Stimulated activated CD4-positive, alpha-beta T cell treated with anti-CD3 and anti-CD28 coated beads, Interleukin-12 subunit alpha, Interleukin-12 subunit beta, amount 100 ng/mL, for 48 hours (primary cell): ENCODE measurements around the gene CCDC200.
"Not testable (repeated sequence)": the region's sequence is repeated elsewhere in the genome, so short reads cannot be mapped to it uniquely, and the experiment has no call there.

Experiments
- DNase-seq, 3 donors: peaks; one replicate each; pipeline ENCODE4 v3.0.0-alpha.2; 2020; ENCODE audit warnings: low read depth in 2 of 3, low spot score in 1 of 3

Gene CCDC200

DNA sequence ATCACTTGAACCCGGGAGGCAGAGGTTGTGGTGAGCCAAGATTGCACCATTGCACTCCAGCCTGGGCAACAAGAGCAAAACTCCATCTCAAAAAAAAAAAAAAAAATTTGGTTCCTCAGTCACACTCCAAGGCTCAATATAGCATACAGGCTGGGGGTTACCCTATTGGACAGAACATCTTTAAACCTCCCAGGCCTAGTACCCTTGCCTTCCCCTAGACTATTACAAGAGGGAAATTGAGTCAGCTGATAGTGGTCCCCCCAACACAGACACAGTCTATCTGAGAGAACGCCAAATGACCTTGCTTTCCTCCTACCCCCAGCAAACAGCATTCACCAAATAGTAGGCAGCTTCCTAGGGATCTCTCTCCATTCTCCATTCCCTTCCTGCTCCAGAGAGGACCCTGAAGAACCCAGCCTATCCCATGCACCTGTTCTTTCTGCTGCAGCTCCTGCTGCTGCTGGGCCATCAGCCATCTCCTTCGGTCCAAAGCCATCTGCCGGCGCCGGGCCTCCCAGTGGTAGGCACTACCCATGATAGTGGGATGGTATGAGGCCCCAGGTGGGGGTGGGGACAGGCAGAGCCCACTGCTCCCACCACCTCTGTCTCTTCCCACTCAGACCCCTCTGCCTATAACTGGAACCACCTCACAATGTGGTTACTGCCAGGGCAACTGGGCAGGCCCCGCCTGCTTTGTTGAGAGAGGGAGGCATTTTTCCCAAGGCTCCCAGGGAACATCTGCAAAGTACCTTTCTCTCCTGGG lies at the start of gene CCDC200:
TSS of gene CCDC200 (minus strand) at position 604 of the 763 bp plus-strand sequence. CDS start at position 535, 69 bp downstream.
- not testable (repeated sequence) for DNase-seq

DNA sequence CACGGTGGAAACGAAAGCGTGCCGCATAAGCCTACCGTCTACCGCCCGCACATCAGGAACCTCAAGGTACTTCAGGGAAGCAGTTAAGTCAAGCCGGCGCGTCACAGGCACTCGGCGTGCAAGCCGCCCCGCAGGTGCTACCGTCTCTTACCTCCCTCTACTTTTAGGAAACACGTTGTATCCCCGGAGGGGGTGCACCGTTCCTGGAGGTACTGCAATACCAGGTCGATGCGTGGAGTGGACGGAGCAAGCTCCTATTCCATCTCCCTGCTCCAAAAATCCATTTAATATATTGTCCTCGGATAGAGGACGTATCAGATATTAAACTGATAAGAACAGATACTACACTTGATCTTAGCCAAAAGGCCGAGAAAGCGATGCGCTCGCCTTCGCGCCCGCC lies 44.5 kb upstream of the CCDC200 start:
- not testable (repeated sequence) for DNase-seq

DNA sequence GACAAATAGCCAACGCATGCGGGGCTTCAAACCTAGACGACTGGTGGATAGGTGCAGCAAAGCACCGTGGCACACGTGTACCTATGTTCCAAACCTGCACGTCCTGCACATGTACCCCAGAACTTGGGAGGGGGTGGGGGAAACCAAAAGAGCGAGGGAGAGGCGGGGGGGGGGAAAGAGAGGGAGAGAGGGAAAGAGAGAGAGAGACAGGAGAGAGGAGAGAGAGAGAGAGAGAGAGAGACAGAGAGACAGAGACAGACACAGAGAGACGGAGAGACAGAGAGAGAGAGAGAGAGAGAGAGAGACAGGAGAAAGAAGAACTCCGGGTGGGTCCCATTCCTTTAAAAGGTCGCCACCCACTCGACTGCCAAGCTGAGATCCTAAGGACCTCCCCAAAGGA lies 44.1 kb upstream of the CCDC200 start:
- not testable (repeated sequence) for DNase-seq

DNA sequence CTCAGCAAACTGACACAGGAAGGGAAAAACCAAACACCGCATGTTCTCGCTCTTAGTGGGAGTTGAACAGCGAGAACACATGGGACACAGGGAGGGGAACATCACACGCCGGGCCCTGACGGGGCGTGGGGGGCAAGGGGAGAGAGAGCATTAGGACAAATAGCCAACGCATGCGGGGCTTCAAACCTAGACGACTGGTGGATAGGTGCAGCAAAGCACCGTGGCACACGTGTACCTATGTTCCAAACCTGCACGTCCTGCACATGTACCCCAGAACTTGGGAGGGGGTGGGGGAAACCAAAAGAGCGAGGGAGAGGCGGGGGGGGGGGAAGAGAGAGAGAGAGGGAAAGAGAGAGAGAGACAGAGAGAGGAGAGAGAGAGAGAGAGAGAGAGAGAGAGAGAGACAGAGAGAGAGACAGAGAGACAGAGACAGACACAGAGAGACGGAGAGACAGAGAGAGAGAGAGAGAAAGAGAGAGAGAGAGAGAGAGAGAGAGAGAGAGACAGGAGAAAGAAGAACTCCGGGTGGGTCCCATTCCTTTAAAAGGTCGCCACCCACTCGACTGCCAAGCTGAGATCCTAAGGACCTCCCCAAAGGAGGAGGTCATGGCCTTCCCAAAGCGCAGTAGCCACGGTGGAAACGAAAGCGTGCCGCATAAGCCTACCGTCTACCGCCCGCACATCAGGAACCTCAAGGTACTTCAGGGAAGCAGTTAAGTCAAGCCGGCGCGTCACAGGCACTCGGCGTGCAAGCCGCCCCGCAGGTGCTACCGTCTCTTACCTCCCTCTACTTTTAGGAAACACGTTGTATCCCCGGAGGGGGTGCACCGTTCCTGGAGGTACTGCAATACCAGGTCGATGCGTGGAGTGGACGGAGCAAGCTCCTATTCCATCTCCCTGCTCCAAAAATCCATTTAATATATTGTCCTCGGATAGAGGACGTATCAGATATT lies 42.4 kb upstream of the CCDC200 start:
- DNase-seq, result not testable (repeated sequence)

DNA sequence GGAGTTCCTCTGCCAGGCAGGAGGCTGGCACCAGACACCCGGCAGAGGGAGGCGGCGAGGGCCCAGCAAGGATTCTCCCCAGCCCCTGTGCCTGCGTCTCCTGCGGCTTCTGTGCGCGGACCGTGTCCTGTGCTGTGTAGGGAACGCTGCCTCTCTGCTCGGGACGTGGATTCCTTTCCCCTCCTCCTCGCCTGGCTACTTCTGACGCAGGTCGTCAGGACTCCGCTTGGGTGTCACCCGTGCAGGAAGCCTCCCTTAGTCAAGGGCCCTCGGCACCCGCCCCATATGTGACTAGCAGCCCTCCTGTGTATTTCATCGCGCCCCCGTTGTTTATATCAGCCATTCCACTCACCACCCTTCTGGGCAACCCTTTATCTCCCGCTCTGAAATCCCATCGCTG lies 18.0 kb upstream of the CCDC200 start:
- DNase-seq, result not testable (repeated sequence)

DNA sequence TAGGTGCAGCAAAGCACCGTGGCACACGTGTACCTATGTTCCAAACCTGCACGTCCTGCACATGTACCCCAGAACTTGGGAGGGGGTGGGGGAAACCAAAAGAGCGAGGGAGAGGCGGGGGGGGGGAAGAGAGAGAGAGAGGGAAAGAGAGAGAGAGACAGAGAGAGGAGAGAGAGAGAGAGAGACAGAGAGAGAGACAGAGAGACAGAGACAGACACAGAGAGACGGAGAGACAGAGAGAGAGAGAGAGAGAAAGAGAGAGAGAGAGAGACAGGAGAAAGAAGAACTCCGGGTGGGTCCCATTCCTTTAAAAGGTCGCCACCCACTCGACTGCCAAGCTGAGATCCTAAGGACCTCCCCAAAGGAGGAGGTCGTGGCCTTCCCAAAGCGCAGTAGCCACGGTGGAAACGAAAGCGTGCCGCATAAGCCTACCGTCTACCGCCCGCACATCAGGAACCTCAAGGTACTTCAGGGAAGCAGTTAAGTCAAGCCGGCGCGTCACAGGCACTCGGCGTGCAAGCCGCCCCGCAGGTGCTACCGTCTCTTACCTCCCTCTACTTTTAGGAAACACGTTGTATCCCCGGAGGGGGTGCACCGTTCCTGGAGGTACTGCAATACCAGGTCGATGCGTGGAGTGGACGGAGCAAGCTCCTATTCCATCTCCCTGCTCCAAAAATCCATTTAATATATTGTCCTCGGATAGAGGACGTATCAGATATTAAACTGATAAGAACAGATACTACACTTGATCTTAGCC lies 12.4 kb upstream of the CCDC200 start:
- DNase-seq, result not testable (repeated sequence)

DNA sequence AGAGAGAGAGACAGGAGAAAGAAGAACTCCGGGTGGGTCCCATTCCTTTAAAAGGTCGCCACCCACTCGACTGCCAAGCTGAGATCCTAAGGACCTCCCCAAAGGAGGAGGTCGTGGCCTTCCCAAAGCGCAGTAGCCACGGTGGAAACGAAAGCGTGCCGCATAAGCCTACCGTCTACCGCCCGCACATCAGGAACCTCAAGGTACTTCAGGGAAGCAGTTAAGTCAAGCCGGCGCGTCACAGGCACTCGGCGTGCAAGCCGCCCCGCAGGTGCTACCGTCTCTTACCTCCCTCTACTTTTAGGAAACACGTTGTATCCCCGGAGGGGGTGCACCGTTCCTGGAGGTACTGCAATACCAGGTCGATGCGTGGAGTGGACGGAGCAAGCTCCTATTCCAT lies 11.2 kb upstream of the CCDC200 start:
- DNase-seq, result not testable (repeated sequence)

DNA sequence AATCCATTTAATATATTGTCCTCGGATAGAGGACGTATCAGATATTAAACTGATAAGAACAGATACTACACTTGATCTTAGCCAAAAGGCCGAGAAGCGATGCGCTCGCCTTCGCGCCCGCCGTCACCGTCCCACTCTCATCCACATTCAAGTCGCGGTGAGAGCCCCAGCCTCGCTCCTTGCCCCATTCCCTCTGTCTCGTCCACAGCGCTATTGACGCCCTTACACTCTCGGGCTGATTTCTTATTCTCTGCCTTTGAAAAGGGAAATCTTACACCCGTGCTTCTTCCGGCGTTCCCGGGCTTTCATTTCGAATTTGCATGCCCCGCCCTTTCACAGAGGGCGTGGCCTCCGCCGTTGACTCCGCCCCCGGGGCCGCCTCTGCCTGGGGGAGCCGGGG lies 5.5 kb upstream of the CCDC200 start, which contains the start of gene RNU2-1:
TSS of gene RNU2-1 (minus strand) at position 101 of the 400 bp plus-strand sequence.
- DNase-seq, result not testable (repeated sequence)

DNA sequence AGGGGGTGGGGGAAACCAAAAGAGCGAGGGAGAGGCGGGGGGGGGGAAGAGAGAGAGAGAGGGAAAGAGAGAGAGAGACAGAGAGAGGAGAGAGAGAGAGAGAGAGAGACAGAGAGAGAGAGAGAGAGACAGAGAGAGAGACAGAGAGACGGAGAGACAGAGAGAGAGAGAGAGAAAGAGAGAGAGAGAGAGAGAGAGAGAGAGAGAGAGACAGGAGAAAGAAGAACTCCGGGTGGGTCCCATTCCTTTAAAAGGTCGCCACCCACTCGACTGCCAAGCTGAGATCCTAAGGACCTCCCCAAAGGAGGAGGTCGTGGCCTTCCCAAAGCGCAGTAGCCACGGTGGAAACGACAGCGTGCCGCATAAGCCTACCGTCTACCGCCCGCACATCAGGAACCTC lies 4.8 kb upstream of the CCDC200 start:
- DNase-seq, result not testable (repeated sequence)

DNA sequence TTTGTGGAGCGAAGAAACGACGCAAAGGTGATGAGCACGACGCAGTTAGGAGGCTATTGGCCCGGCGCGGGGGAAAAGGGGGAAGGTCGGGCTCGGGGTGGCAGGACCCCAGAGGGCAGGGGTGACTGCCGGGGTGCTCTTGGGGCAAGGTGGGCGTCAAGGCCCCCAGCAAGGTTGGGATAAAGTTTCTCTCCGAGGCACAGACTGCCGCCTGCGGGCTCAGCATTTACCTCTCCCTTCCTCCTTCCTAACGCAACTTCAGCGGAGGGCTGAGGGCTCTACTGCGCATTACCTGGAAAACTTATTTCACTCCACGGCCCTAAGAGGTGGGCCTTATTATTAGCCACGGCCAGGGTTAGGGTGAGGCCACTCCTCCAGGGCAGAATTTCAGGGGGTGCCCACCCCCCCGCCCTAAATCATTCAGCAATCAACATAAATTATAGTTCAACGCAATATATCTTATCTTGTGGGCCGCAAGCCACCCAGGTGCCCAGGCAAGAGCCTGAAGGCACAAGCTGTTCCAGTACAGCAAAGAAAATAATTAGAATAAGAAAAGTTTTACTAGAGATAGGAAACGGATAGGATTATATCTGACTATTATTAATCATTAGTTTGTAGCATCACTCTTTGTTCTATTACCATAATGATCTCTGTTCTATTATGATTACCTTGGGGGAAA lies 3.7 kb upstream of the CCDC200 start:
- not testable (repeated sequence) for DNase-seq

DNA sequence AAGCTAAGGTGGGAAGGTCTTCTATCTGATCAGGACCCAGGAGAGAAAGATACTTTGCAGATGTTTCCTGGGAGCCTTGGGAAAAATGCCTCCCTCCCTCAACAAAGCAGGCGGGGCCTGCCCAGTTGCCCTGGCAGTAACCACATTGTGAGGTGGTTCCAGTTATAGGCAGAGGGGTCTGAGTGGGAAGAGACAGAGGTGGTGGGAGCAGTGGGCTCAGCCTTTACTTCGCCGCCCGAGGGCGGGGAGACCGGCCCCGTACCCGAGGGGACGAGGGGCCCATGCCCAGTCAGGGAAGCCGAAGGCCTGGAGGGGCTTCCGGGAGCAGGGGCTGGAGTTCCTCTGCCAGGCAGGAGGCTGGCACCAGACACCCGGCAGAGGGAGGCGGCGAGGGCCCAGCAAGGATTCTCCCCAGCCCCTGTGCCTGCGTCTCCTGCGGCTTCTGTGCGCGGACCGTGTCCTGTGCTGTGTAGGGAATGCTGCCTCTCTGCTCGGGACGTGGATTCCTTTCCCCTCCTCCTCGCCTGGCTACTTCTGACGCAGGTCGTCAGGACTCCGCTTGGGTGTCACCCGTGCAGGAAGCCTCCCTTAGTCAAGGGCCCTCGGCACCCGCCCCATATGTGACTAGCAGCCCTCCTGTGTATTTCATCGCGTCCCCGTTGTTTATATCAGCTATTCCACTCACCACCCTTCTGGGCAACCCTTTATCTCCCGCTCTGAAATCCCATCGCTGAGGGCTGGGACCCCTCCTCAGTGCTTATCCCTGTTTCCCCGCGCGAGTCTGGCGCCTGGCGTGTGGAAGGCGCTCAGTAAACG lies 3.0 kb upstream of the CCDC200 start:
- DNase-seq, result not testable (repeated sequence)

DNA sequence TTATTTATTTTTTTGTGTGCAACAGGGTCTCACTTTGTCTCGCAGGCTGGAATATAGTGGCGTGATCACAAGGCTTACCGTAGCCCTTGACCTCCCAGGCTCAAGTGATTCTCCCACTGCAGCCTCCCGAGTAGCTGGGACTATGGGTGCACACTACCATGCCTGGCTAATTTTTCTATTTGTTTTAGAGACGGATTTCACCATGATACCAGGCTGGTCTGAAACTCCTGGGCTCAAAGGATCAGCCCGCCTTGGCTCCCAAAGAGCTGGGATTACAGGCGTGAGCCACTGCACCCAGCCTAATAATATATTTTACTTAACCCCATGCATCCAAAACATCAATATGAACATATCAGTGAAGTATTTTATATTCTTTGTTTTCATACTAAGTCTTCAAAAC lies 2.0 kb downstream of the CCDC200 start:
- no peak for DNase-seq

DNA sequence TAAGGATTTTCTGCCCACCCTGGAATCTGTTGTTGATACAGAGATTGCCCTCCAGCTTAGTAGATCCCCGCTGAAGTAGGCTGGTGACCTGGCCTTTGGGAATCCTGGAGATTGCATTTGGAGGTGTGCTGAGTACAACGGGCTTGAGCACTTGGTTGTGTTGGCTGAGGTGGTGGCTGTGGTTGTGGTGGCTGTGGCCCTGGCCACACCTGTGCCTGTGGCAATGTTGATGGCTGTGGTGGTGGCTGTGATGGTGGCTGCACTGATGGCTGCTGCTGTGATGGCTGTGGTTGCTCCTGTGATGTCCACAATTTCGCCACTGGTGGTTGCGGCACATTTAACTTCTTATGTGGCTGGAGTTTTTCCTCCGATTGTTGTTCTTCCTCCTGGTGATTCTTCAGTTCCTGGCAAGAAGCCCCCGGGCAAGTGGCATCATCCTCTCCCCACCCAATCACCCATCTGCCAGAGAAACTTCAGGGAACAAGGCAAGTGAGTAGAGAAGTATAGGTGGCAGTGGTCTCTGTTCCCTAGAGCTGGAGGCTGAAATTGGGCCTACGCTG lies 4.2 kb downstream of the CCDC200 start:
- no peak for DNase-seq

DNA sequence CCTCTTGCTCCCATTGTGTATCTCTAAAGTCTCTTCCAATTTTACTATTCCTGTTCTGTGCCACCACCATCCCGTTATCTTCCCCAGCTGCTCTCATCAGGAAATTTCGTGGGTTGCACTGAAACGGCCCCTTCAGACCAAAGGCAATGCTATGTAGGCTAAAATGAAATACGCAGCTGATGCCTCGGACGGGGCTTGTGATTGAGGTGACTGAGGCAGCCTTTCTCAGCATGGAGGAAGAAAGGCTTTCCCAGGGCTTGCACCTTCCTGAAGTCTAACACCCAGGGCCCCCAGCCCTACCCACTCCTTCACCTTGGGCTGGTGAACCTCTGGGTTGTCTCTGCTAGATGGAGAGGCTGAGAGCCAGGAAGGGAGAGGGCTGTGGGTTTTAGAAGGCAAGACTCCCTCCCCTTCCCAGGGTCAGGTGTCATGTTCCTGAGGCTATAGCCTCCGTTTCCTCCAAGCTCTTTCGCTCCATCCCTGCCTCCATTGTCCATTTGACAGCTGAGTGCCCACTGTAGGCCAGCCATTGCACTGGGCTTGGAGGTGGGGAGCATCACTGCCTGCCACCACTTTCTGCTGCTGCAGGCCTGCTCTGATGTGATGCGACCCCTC lies 7.8 kb downstream of the CCDC200 start:
- DNase-seq, result no peak

DNA sequence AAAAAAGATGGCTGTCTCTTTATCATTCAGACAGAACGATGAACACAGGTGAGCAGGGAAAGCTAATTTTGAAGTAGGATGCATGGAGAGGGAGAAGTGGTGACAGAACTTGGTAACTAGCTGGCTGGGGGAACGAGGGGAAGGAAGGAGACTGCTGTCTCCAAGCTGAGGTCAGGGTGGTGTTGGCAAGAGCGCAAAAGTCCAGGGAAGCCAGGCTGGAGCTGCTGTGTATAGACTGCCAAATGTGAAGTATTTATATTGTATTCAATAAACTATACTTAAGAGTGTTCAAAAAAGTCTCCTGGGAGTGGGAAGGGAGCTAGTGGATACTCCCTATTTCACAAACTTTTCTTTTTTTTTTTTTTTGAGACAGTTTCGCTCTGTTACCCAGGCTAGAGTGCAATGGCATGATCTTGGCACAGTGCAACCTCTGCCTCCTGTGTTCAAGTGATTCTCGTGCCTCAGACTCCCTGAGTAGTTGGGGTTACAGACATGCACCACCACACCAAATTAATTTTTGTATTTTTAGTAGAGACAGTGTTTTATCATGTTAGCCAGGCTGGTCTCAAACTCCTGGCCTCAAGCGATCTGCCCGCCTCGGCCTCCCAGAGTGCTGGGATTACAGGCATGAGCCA lies 8.6 kb downstream of the CCDC200 start:
- no peak for DNase-seq

DNA sequence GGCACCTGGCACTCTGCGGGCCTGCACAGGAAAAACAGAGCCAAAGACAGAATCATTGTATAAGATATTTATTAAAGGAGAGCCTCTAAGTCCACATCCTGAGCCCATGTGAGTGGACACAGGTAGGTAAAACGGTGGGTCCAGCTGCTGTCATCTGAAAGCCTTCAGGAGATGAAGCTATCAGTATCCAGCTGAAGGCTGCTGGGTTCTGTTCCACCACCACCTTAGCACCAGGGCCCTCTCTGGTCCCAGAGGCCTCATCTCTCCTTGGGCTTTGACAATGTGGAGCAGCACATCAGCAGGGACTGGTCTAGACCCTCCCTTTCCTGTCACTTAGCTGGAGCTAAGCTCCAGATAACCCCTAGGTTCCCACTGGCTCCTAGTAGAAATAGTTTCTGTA lies 9.4 kb downstream of the CCDC200 start:
- DNase-seq, result no peak

DNA sequence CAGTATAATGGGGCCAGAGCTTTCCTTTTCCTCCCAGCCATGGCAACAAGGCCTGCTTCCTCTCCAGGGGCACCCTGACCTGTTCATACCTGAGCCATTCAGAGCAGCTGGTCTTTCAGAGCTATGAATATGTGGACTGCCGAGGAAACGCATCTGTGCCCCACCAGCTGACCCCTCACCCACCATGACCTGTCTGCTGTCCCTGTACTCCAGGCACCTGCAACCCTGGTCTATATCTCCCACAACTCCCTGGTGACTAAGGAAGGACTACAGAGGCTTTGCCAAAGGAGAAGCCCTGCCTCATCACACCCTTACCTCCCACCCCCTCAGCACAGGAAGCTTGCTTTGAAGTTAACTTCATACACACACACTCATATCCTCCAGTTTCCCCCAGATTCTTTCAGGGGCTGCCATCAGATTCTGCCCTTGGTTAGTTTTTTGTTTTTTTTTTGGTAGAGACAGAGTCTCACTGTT lies 10.8 kb downstream of the CCDC200 start:
- no peak for DNase-seq
